H1 (cell line): ENCODE data around the gene F2RL2. TPM values are rescaled to one million over a fixed set of nuclear protein-coding genes. Genes with fewer than 3 reads are reported as not detected.

Experiments
- CTCF ChIA-PET: fragments of 300-600 bp; sonication (Branson Sonifier 250); formaldehyde crosslinking; loops from one replicate; lab custom pipeline; 2021; ENCODE audit not compliant: partially characterized antibody; lab: Charles Lee
- POLR2A ChIA-PET: fragments of 300-600 bp; sonication (Branson Sonifier 250); formaldehyde crosslinking; loops from one replicate; lab custom pipeline; 2021; ENCODE audit warnings: inconsistent platforms; ENCODE audit not compliant: partially characterized antibody; lab: Charles Lee
- DNase-seq, 2 experiments: peaks; one replicate each; pipeline versions ENCODE4 v3.0.0 to v3.0.0-alpha.2; 2010 to 2022; ENCODE audit warnings: low spot score in 2 of 2, low read depth in 1 of 2, mixed read lengths in 1 of 2
- FAIRE-seq: peaks from 2 replicates; lab custom pipeline; 2011; peaks lifted over from hg19 to GRCh38; lab: Jason Lieb, UNC
- H2AFZ ChIP-seq: 2 replicates; pipeline ENCODE4 v1.8.1; 2012; ENCODE audit warnings: low read length, inconsistent platforms
- H2AK5ac ChIP-seq: 2 replicates; pipeline ENCODE4 v1.6.1; 2013; ENCODE audit warnings: low read depth, low read length
- H2BK120ac ChIP-seq: replicated peaks from 2 replicates; pipeline ENCODE3; 2013; ENCODE audit warnings: low read depth, low read length, inconsistent platforms
- H2BK12ac ChIP-seq: 2 replicates; pipeline ENCODE4 v1.6.1; 2013; ENCODE audit warnings: low read depth, low read length
- H2BK15ac ChIP-seq: 2 replicates; pipeline ENCODE4 v1.6.1; 2013; ENCODE audit warnings: low read length
- H2BK20ac ChIP-seq: 2 replicates; pipeline ENCODE4 v1.6.1; 2013; ENCODE audit warnings: low read length
- H2BK5ac ChIP-seq: 2 replicates; pipeline ENCODE4 v1.6.1; 2013; ENCODE audit warnings: low read depth, low read length
- H3K14ac ChIP-seq: 2 replicates; pipeline ENCODE4 v1.6.1; 2013; ENCODE audit warnings: inconsistent platforms; ENCODE audit not compliant: insufficient read length
- H3K18ac ChIP-seq: 2 replicates; pipeline ENCODE4 v1.6.1; 2013; ENCODE audit warnings: low read length; ENCODE audit errors: extremely low read depth
- H3K23ac ChIP-seq: 2 replicates; pipeline ENCODE4 v1.6.1; 2013; ENCODE audit warnings: inconsistent platforms; ENCODE audit not compliant: insufficient read length
- H3K23me2 ChIP-seq: 2 replicates; pipeline ENCODE4 v1.6.1; 2013; ENCODE audit warnings: low read depth, low read length
- H3K27ac ChIP-seq: 2 replicates; pipeline ENCODE4 v1.6.1; 2011; ENCODE audit warnings: low read depth, low read length, inconsistent platforms
- H3K27me3 ChIP-seq, 4 experiments: replicated peaks in 1 of 4; 1 replicate in 1 of 4; 2 replicates in 3 of 4; pipeline versions ENCODE4 v1.6.1 to v1.8.1; 2011 to 2013; ENCODE audit warnings: low read length in 3 of 4, mild to moderate bottlenecking in 3 of 4, inconsistent platforms in 2 of 4, mixed read lengths in 2 of 4, moderate library complexity in 1 of 4; ENCODE audit not compliant: control insufficient read depth in 3 of 4, insufficient read depth in 3 of 4; ENCODE audit errors: extremely low read depth in 1 of 4
- H3K36me3 ChIP-seq, 4 experiments: 2 replicates each; pipeline versions ENCODE4 v1.6.1 to v1.8.1; 2011 to 2013; ENCODE audit warnings: mild to moderate bottlenecking in 4 of 4, low read length in 3 of 4, moderate library complexity in 2 of 4, control low read depth in 1 of 4, inconsistent platforms in 1 of 4; ENCODE audit not compliant: insufficient read depth in 4 of 4, control insufficient read depth in 2 of 4
- H3K4ac ChIP-seq: replicated peaks from 2 replicates; pipeline ENCODE3; 2013; ENCODE audit warnings: low read length, low read depth, mixed read lengths, inconsistent platforms; ENCODE audit not compliant: insufficient read length
- H3K4me1 ChIP-seq, 4 experiments: replicated peaks in 1 of 4; 1 replicate in 1 of 4; 2 replicates in 3 of 4; pipeline versions ENCODE4 v1.6.1 to v1.8.1; 2011 to 2013; ENCODE audit warnings: low read length in 3 of 4, inconsistent platforms in 2 of 4, mixed read lengths in 1 of 4; ENCODE audit not compliant: insufficient read depth in 4 of 4, control insufficient read depth in 3 of 4
- H3K4me2 ChIP-seq, 2 experiments: 2 replicates each; pipeline versions ENCODE4 v1.6.1 to v1.8.1; 2011 to 2013; ENCODE audit warnings: low read depth in 2 of 2, low read length in 2 of 2, control low read depth in 1 of 2, inconsistent platforms in 1 of 2, mild to moderate bottlenecking in 1 of 2; ENCODE audit not compliant: insufficient read depth in 1 of 2
- H3K4me3 ChIP-seq, 4 experiments: fragments of 200-600, 300-600 bp in 1 of 4; sonication (generic), shearing (Covaris generic), sonication (Bioruptor Twin) in 1 of 4; 2 replicates each; pipeline versions ENCODE4 v1.5.1 to v1.8.1; 2011 to 2016; ENCODE audit warnings: low read length in 4 of 4, low read depth in 3 of 4, control low read depth in 2 of 4, inconsistent platforms in 2 of 4, mild to moderate bottlenecking in 2 of 4, mixed read lengths in 1 of 4, moderate library complexity in 1 of 4; ENCODE audit not compliant: insufficient read depth in 2 of 4; ENCODE audit errors: extremely low read depth in 1 of 4
- H3K56ac ChIP-seq: replicated peaks from 2 replicates; pipeline ENCODE3; 2013; ENCODE audit warnings: low read depth, mild to moderate bottlenecking, mixed read lengths, low read length, inconsistent platforms; ENCODE audit not compliant: insufficient read length
- H3K79me1 ChIP-seq: 2 replicates; pipeline ENCODE4 v1.6.1; 2013; ENCODE audit warnings: low read depth, low read length, control low read depth
- H3K79me2 ChIP-seq, 2 experiments: 2 replicates each; pipeline versions ENCODE4 v1.6.1 to v1.8.1; 2012 to 2013; ENCODE audit warnings: low read length in 2 of 2, mild to moderate bottlenecking in 2 of 2, inconsistent platforms in 1 of 2; ENCODE audit not compliant: insufficient read depth in 2 of 2, control insufficient read depth in 1 of 2
- H3K9ac ChIP-seq, 4 experiments: replicated peaks in 1 of 4; 1 replicate in 1 of 4; 2 replicates in 3 of 4; pipeline versions ENCODE4 v1.6.1 to v1.8.1; 2011 to 2013; ENCODE audit warnings: low read depth in 3 of 4, low read length in 3 of 4, control low read depth in 2 of 4, mild to moderate bottlenecking in 2 of 4, moderate library complexity in 2 of 4, inconsistent platforms in 1 of 4; ENCODE audit errors: extremely low read depth in 1 of 4
- H3K9me3 ChIP-seq, 2 experiments: 2 replicates each; pipeline versions ENCODE4 v1.6.1 to v1.8.1; 2012 to 2013; ENCODE audit warnings: mild to moderate bottlenecking in 2 of 2, moderate library complexity in 2 of 2, control low read depth in 1 of 2, inconsistent platforms in 1 of 2, low read depth in 1 of 2, low read length in 1 of 2, mixed read lengths in 1 of 2; ENCODE audit not compliant: insufficient read depth in 2 of 2
- H4K20me1 ChIP-seq, 2 experiments: replicated peaks in 1 of 2; 2 replicates each; pipeline versions ENCODE3 to v1.8.1; 2011 to 2013; ENCODE audit warnings: inconsistent platforms in 2 of 2, low read length in 2 of 2, mild to moderate bottlenecking in 1 of 2; ENCODE audit not compliant: insufficient read depth in 2 of 2, control insufficient read depth in 1 of 2
- H4K5ac ChIP-seq: 2 replicates; pipeline ENCODE4 v1.6.1; 2013; ENCODE audit warnings: low read length, low read depth, mixed read lengths, inconsistent platforms; ENCODE audit not compliant: insufficient read length
- H4K8ac ChIP-seq: 2 replicates; pipeline ENCODE4 v1.8.0; 2013; ENCODE audit warnings: mild to moderate bottlenecking, moderate library complexity, low read length, inconsistent platforms; ENCODE audit not compliant: insufficient read depth; ENCODE audit errors: extremely low read depth
- H4K91ac ChIP-seq: replicated peaks from 2 replicates; pipeline ENCODE3; 2013; ENCODE audit warnings: low read length, mixed read lengths, inconsistent platforms; ENCODE audit not compliant: insufficient read length
- SIRT6 ChIP-seq: IDR thresholded peaks from one replicate; pipeline ENCODE4 v1.7.1; 2012; ENCODE audit warnings: low read length, inconsistent platforms
- SP1 ChIP-seq: IDR thresholded peaks from 2 replicates; pipeline ENCODE4 v1.6.1; 2011; ENCODE audit warnings: low read depth, low read length
- WGBS, 2 experiments: shearing (Covaris generic) in 1 of 2; methylation state at CpG; one replicate each; pipeline versions ENCODE4 v1.1.6 to v1.1.7; 2013 to 2015; ENCODE audit warnings: low lambda C conversion rate in 2 of 2, mixed read lengths in 2 of 2, inconsistent platforms in 1 of 2, low coverage in 1 of 2, missing lambda C conversion rate in 1 of 2; ENCODE audit not compliant: insufficient replicate concordance in 2 of 2, insufficient coverage in 1 of 2, insufficient read length in 1 of 2; ENCODE audit errors: extremely low coverage in 1 of 2, missing lambda C conversion rate in 1 of 2; 5-methylcytosine and 5-hydroxymethylcytosine counted together
- polyA plus RNA-seq, 7 experiments: library from polyadenylated mRNA; depleted of rRNA in 3 of 7; stranded (reverse) in 5 of 7; unstranded in 2 of 7; fragments of >200 nt in 5 of 7; fragments of 200-250 nt in 2 of 7; gene quantifications; 1 replicate in 5 of 7; 2 replicates in 1 of 7; 4 replicates in 1 of 7; pipeline versions ENCODE4 v1.2.1 to v1.2.3, GENCODE V29; 2011 to 2013; ENCODE audit warnings: missing spikeins in 2 of 7, mixed read lengths in 2 of 7
- total RNA-seq: library from RNA; stranded (reverse); fragmentation: NEBNext Ultra II Directional; extraction: Animal tissue kit (Norgen Biotek cat#: 25700); gene quantifications from 2 replicates; pipeline ENCODE4 v1.2.1, GENCODE V29; 2021

Gene F2RL2
- total and polyA plus RNA-seq, 2 of the 8 experiments (the other 6 are each of a cell fraction or from before 2014, with no cell fraction given), result 0.03 to 0.07 TPM

DNA sequence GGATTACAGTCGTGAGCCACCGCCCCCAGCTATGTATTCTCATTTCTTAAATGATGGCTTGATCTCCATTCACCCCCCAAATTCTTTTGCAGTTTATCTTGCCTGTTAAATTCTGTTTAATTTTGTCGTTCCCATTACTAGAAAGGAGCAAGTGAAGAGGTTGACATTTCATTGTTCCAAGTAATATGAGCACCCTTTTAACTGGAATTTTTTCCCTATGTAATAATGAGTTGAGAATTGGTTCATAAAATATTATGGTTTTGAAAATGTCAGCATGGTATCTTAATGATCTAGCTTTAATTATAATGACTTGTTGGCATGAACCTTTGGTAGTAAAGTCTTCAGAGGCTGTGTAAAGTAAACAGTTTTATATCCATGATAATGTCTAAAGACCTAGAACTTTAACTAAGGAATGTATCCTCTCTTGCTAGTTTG, 37.4 kb downstream of the F2RL2 start:
- Histone ChIP-seq H4K5ac (no peak overlapping the region), H4K91ac (no peak overlapping the region), H3K27ac (no peak overlapping the region), H3K4me2 (no peak overlapping the region), H2BK12ac (no peak overlapping the region), H3K18ac (no peak overlapping the region), H3K56ac (no peak overlapping the region), H4K8ac (no peak overlapping the region), H3K14ac (no peak overlapping the region), H3K9ac (no peak overlapping the region), H3K9me3 (no peaks in the 10 kb centered on the region), H3K79me2 (no peaks in the 10 kb centered on the region), H3K23ac (no peak overlapping the region), H2AK5ac (no peak overlapping the region), H3K23me2 (no peaks in the 10 kb centered on the region), H3K4ac (no peak overlapping the region), H2BK15ac (no peak overlapping the region), H3K79me1 (no peaks in the 10 kb centered on the region), H4K20me1 (no peaks in the 10 kb centered on the region), H2AFZ (no peak overlapping the region), H2BK120ac (no peak overlapping the region), H3K27me3 (no peaks in the 10 kb centered on the region), H2BK5ac (no peak overlapping the region), H3K4me1 (peaks cover 0 to 5% (median 3%) of the 10 kb centered on the region in 4 experiments; a peak in 4 of 7 replicates), H2BK20ac (no peak overlapping the region), H3K36me3 (no peaks in the 10 kb centered on the region), H3K4me3 (no peak overlapping the region)
- ChIA-PET POLR2A (no interaction called here), CTCF (interaction anchor here (1.1 to 2.1 kb wide), 4 partner anchors 12 to 188 kb away, joined by 3 to 5 read pairs (median 3); no protein-coding TSS in a partner anchor)
- WGBS, 2 experiments, result 94% methylated on average over 3 of the region's 3 CpGs; no CpG with 5 or more reads in 1 of the 2 experiments
- DNase-seq, result no peak
- no peak for TF ChIP-seq SIRT6
- no peak for TF ChIP-seq SP1
- no peak for FAIRE-seq
